GM18868 (cell line): Measurements from ENCODE around the gene PHC1.
"Not testable (repeated sequence)": the region's sequence is repeated elsewhere in the genome, so short reads cannot be mapped to it uniquely, and the experiment has no call there.

ENCODE experiments used
- ATAC-seq: cut with Tn5 transposase; IDR thresholded peaks from one replicate; pipeline ENCODE4 v1.9.1; 2021; ENCODE audit warnings: mild to moderate bottlenecking, moderate library complexity; ENCODE audit not compliant: unreplicated experiment

The PHC1 gene

DNA sequence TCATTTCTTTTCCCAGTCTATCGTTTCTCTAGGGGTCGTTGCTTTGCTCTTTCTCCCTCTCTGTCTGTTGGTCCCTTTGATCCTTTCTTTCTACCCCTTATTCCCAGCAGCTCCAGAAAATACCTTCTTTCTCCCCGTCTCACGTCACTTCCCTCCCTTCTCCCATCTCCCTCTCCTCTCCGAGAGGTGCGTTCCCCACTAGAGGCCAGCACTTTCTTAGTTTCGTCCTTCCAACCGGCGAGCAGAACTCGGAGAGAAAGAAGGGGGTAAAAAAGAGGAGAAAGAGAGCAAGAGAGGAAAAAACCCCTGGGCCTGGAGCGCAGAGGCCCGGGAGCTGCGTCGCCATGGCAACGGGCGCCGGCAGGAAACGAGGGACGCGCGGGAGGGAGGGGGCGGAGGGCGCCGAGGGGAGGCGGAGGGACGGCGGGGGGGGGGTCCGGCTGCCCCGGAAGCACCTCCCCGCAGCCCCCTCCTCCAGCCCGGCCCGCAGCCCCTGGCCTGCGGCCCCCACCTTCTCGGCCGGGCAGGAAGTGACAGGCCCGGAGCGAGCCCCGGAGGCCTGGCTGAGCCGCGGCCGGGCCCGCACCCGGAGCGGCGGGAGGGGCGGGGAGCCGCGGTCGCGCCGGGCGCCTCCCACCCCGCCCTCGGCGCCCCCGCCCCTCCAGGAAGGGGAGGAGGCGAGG, at the start of gene PHC1:
Gene PHC1 (plus strand): TSS at position 477 of the 683 bp plus-strand sequence. CDS start 3,169 bp downstream, outside the sequence.
- peak; percentile 68 for ATAC-seq

DNA sequence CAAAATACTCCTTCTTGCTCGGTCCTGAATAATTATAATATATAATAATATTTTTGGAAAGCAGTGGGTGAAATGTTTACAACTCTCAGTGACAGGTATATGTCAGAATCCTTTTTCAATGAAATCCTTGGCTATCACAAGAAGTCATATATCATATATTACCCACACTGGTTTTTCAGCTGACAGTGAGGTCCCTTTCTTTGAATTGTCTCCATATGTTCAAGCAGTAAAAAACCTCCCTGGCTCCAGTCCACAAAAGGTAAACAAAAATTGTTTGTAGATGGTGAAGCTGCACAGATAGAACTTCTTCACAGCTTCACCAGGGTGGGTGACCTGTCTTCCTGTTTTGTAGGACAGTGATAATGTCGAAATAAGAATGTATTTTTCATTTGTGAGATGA, 47.9 kb upstream of the PHC1 start:
- ATAC-seq, result no peak

DNA sequence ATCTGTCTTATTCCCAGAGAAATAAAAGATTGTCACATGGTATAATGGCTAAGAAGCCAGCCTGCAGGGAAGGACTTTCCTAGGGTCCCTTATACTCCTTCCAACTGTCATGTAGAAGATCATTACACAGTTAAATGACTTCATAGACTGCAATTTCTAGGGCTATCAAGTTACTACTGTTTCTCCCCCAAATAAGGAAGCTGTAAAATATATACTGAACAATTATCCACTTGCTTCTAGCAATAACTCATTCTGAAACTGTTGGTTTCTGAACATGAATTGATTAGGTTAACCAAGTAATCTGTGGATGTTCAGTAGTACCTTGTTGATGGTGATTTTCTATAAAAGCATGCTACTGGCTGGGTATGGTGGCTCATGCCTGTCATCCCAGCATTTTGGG, 47.3 kb upstream of the PHC1 start:
- ATAC-seq, result no peak

DNA sequence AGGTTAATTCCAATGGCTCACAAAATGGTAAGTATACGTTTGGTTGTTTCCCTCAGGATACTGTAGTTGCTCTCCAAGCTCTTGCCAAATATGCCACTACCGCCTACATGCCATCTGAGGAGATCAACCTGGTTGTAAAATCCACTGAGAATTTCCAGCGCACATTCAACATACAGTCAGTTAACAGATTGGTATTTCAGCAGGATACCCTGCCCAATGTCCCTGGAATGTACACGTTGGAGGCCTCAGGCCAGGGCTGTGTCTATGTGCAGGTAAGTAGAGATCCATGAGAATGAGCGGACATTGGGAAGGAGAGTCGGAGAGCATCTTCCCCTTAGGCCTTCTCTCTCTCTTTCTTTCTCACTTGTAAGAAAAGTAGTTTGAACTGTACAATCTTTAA, 46.5 kb upstream of the PHC1 start:
- no peak for ATAC-seq

DNA sequence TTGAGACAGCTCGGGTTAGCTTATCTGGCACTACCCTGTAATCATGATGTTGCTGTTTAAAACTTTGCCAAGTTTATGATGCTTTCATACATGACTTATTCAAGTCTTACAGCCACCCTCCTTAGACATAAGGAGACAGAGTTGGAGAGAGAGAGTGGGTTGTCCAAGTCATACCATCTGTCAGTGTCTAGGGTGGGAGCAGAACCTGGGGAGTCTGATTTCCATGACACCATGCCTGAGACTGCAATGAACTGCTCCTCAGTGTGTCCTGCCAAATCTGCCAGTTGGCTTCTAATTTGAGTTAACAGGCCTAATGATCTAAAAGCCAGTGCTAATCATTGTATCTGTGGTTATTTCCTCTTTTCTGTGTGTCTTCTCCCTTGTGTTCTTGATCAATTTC, 43.7 kb upstream of the PHC1 start:
- no peak for ATAC-seq

DNA sequence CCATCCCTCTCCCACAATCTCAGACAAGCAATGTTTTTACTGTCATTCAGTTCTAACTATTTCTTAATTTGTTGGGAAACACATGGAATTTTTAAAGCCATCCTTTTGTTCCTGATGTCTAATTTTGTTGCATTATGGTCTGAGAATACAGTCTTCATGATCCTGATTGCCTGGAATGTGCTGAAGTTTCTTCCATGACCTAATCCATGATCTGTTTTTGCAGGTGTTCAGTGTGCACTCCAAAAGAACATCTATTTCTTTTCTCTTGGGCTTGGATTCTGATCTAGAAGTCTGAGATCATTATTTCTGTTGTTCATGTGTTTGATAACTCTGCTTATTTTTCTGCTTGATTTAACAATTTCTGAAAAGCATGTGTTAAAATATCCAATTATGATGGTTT, 43.2 kb upstream of the PHC1 start:
- no peak for ATAC-seq

DNA sequence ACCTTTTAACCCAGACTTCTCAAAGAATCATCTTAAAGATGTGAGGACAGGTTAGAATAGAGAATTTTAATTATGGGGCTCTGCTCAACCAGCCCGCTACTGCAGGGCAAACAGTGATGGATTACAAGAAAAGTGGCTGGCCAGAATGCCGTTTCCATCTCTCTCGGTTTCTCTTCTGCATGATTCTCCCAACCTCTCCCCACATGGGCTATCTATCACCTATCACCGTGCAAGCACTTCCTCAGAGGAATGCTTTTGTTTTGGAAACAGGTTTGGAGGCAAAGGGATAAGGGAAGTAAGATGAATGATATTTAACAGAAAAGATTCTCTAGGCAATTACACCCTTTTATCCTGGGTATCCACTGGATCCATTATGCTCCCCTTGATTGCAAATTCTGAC, 37.4 kb upstream of the PHC1 start:
- ATAC-seq, result no peak

DNA sequence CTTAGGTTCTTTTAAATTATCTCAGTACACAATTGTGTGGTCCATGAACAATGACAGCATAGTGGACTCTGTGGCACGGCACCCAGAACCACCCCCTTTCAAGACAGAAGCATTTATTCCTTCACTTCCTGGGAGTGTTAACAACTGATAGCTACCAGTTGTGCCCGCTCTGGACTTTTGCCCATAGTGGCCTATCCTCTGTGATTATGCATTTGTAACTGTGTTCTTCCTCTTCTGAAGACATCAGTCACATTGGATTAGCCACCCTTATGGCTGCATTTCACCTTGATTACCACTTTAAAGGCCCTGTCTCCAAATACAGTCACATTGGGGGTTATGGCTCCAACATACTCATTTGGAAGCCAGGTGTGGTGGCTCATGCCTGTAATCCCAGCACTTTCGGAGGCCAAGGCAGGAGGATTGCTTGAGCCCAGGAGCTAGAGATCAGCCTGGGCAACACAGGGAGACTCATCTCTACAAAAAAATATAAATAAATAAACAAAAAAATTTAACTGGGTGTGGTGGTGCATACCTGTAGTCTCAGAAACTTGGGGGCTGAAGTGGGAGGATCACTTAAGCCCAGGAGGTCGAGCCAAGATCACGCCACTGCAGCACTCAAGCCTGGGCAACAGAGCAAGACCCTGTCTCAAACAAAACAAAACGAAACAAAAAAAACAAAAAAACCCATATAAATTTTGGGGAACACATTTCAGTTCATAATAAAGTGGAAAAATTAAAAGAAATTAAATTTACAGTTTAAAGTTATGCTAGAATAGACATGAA, 27.6 kb upstream of the PHC1 start:
- no peak for ATAC-seq

DNA sequence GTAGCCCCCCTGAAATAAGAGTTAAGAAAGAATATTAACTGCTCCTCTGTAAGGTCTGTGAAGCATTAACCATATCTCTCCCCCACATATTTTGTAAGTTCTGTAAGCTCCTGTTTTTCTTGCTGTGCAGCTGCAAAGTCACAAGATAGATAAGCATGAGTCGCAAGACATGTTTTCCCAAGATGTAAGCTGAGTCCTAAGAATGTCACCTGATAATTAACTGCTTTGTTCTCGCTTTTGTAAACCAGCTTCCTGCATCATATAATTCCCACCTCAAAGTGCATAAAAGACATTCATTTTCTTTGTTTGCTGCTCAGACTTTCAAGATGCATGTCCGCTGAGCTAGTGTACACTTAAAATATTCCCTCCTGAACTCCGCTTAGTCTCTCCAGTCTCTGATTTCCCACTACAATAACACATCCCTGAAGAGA, 27.0 kb upstream of the PHC1 start:
- no peak for ATAC-seq

DNA sequence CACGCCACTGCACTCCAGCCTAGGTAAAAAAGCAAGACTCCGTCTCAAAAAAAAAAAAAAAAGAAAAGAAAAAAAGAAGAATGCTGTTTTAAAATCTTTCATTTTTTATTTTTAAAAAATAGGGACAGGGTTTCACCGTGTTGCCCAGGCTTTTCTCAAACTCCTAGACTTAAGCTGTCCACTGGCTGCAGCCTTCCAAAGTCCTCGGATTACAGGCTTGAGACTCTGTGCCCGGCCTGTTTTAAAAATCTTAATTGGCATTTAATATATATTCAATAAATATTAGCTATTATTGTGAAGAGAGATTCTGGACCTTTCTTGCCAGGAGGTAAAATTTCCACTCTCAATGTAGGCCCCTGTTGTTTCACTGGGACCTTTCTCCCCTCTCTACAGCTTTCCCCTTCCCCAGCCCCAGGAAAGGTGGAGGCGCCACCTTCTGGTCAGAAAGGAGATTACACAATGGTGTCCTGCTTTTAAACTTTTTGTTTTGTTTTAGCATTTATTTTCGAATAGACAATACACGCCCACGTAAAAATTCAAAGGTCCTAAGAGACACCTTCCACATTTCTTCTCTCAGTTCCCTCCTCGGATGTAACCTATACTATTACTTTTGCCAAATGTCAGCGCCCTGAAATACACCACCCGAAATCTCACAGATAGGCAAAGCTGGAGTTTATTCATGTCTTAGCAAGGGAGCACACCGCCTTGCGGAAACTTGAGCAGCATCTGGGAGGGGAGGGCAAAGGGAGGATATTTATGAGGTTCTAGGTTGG, 23.8 kb upstream of the PHC1 start:
- peak; percentile 50 for ATAC-seq

DNA sequence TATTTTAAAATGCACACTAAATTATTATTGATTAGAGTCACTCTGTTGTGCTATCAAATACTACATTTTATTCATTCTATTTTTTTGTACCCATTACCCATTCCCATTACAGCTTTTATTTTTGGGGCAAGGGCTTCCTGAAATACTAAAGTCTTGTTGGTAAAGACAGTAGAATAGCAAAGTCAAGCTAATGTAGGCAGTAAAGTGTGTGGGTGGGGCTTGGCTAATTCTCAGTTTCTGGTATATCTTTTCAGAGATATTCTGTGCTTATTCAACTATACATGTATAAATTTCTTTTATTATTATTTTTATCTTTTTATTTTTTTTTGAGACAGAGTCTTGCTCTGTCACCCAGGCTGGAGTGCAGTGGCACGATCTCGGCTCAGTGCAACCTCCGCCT, 22.3 kb upstream of the PHC1 start:
- no peak for ATAC-seq

DNA sequence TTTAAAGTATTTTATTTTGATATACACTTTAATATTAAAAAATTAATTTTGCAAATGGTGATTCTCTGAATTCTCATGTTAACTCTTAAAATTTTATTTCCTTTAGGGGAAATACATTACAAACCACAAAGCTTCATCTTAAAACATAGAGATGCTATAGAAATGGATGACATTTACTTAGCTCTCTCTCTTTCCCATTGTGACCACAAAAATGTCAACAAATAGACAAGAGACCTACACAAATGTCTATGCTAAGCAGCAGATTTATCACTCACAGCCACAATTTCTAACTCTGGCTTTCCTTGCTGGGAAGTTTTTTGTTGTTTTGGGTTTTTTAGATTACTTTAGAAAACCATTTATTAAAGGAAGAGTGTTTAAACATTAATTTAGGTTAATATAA, 19.9 kb upstream of the PHC1 start:
- ATAC-seq, result no peak

DNA sequence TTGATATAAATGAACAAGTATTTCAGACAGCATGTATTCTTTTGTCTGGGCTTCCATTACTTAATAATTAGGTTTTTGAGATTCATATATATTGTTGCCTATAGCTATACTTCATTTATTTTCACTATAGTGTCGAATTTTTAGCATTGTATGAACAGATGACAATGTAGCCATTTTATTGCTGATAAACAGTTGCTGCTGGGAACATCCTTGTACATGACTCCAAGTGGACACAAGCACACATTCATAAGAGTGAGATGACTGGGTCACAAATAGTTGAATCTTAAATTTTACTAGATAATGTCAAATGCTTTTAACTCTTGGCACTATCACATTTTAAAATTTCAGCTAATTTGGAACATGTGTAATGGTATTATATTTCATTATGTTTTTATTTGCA, 19.3 kb upstream of the PHC1 start:
- ATAC-seq, result no peak

DNA sequence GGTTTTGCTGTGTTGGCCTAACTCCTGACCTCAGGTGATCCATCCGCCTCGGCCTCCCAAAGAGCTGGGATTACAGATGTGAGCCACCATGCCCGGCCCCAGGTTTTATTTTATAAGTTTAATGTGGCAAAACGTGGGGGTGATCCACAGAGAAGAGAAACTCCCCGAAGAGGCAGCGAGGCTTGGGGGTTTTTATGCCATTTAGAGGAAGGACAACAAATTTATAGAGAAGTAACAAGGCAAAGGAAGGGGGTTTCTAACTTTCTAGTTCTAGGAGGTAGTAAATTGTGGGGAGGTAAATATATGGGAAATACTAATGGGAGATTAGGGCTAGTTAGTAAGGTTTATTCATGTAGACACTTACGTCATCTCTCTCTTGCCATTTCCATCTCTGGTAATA, 17.2 kb upstream of the PHC1 start:
- no peak for ATAC-seq

DNA sequence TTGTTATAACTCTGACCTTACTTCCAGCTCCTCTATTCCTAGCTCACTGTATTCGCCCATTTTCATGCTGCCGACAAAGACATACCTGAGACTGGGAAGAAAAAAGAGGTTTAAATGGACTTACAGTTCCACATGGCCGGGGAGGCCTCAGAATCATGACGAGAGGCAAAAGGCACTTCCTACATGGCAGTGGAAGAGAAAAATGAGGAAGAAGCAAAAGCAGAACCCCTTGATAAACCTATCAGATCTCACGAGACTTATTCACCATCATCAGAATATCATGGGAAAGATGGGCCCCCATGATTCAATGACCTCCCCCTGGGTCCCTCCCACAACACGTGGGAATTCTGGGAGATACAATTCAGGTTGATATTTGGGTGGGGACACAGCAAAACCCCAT, 14.5 kb upstream of the PHC1 start:
- no peak for ATAC-seq

DNA sequence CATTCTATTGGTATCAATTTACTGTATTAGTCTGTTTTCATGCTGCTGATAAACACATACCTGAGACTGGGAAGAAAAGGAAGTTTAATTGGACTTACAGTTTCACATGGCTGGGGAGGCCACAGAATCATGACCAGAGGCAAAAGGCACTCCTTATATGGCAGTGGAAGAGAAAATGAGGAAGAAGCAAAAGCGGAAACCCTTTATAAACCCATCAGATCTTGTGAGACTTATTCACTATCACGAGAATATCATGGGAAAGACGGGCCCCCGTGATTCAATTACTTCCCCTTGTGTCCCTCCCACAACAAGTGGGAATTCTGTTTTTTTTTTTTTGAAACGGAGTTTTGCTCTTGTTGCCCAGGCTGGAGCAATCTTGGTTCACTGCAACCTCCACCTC, 11.6 kb upstream of the PHC1 start:
- not testable (repeated sequence) for ATAC-seq

DNA sequence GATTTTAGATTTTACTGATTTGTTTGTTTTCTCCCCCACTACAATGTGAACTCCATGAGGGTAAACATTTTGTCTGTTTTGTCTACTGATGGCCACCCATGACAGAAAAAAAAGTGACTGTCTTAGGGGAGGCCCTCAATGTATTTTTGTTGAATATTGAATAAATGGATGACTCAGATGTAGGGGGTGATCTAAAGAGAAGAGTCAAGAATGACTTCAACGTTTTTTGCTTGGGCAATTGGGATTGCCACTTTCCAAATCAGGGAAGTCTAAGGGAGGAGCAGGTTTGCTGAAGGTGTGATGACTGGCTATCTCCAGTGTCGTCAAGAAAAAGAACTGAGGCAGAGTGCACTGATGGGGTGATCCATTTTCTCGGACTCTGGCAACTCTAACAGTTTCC, 10.7 kb upstream of the PHC1 start:
- ATAC-seq, result no peak

DNA sequence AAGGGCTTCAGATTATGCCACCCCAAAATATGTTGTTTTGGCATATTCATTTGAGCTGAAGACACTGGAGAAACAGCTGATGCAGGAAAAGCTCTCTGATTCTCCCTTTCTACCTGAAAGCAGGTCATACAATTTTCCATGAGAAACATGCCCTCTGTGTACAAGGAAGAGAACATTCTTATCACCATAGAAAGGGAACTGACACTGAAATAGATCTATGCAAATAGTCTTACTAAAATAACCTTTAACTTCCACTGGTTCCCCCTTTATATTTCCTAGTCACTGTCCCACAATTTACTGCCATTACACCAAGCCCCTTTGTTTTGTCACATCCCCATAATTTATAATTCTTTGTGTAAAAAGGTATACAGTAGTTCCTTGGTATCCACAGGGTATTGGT, 9.6 kb upstream of the PHC1 start:
- ATAC-seq, result no peak

DNA sequence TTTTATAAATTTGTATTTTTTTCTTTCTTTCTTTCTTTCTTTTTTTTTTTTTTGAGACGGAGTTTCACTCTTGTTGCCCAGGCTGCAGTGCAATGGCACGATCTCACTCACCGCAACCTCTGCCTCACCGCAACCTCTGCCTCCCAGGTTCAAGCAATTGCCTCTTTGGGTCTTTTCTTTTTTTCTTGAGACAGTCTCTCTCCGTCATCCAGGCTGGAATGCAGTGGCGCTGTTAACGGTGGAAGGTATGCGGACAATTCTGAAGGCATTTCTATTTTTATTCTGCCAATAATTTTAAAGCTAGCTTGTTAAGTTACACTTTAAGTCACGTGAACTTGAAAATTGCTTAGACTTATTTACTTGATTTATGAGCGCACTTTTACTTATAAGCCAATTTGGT, 8.8 kb upstream of the PHC1 start:
- ATAC-seq, result no peak

DNA sequence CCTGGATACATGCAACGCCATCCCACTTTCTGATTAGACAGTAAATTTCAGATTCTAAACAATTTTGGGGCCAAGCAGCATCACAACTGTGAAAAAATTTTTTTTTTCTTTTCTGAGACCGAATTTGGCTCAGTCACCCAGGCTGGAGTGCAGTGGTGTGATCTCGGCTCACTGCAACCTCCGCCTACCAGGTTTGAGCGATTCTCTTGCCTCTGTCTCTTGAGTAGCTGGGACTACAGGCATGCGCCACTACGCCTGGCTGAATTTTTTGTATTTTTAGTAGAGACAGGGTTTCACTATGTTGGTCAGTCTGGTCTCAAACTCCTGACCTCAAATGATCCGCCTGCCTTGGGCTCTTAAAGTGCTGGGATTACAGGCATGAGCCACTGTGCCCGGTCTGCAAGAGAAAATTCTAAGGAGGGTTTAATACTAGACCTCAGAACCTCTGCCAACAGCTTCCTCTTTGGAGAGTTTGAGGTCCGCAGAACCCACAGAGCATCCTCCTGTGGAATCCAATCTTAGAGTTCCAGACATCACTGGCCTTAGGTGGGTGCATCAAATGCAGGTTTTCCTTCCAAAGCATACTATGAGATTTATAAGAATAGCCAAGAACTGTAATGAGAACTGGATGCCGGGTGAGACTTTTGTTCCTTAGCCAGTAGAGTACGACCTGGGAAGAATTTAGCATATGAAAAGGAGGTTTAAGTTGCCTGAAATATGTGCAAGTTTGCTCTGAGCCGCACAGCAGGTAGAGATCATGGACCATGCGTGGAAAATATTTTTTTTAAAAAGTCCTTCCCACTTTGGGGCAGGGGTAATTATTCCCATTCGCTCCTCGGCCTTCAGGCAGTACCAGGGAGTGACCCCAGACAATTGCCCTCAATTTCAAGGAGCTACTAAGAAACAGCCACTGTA, 7.8 kb upstream of the PHC1 start:
- ATAC-seq, result no peak

DNA sequence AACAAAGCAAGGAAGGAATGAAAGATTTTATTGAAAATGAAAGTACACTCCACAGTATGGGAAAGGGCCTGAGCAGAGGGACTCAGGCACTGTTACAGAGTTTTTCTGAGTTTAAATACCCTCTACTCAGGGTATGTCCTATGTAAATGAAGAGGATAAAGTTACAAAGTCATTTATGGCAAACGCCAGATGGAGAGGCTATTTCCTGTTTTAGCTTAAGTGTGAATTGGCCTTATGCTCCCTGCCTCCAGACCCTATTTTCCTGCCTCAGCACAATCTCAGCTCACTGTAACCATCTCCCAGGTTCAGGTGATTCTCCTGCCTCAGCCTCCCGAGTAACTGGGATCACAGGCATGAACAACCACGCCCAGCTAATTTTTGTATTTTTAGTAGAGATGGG, 6.8 kb upstream of the PHC1 start:
- ATAC-seq, result no peak
